Activated CD8-positive, alpha-beta T cell treated with anti-CD3 and anti-CD28 coated beads, Interleukin-2, amount 10 ng/mL, durations not matched to agents 7 days and 5 days (primary cell): ENCODE measurements around the gene CPD. TPM values are rescaled to one million over a fixed set of nuclear protein-coding genes. Genes with fewer than 3 reads are reported as not detected.
A peak's percentile ranks its signal among the peaks of the same experiment; 100 is the strongest.

Experiments used
- ATAC-seq: fragments of 150-1000 bp; cut with Tn5 transposase; one replicate; pipeline ENCODE4 v1.10.0; 2021; ENCODE audit warnings: moderate library complexity
- CTCF ChIA-PET: fragments of 350-600 bp; sonication (Branson Sonifier 250); formaldehyde crosslinking; loops from one replicate; lab custom pipeline; 2021; ENCODE audit warnings: antibody characterized with exemption; lab: Charles Lee
- POLR2A ChIA-PET: fragments of 350-600 bp; sonication (Branson Sonifier 250); formaldehyde crosslinking; loops from one replicate; lab custom pipeline; 2021; ENCODE audit warnings: antibody characterized with exemption; lab: Charles Lee
- DNase-seq: peaks from one replicate; pipeline ENCODE4 v3.0.0-alpha.2; 2020
- H3K27ac Mint-ChIP-seq: one replicate; pipeline ENCODE4 v1.8.0; 2021; ENCODE audit warnings: mild to moderate bottlenecking, mixed read lengths
- H3K27me3 Mint-ChIP-seq: one replicate; pipeline ENCODE4 v1.8.0; 2021; ENCODE audit warnings: low read depth, mixed read lengths
- H3K36me3 Mint-ChIP-seq: one replicate; pipeline ENCODE4 v1.8.0; 2021; ENCODE audit warnings: low read depth, mixed read lengths
- H3K4me1 Mint-ChIP-seq: one replicate; pipeline ENCODE4 v1.8.0; 2021; ENCODE audit warnings: low read depth, mixed read lengths
- H3K4me3 Mint-ChIP-seq: one replicate; pipeline ENCODE4 v1.8.0; 2021; ENCODE audit warnings: mild to moderate bottlenecking, mixed read lengths
- H3K9me3 Mint-ChIP-seq: one replicate; pipeline ENCODE4 v1.8.0; 2022; ENCODE audit warnings: mixed read lengths; ENCODE audit not compliant: insufficient read depth
- total RNA-seq, 2 experiments: library from RNA; stranded (reverse); gene quantifications; one replicate each; pipeline ENCODE4 v1.2.3, GENCODE V29; 2021

The CPD gene
- total RNA-seq, 2 experiments from 2014 or later: 18.6 to 19.1 TPM

DNA sequence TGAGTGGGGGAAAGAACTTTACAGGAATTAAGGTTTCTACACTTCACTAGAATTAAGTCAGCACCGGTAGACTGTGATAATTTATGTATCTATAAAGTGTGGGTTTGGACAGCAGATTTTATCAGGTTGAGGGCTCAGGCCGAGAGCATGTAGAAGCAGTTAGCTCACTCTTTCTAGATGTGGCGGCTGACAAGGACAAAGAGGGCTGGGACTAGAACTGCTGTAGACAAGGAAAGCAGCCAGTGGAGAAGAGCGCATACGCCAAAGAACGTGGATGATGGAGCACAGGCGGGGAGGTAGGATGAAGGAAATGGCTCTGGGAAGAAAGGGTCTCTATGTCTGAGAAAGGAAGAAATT lies 98.0 kb downstream of the CPD start:
- CTCF ChIA-PET: interaction anchor here (0.6 to 2.8 kb wide), 38 partner anchors 9 to 372 kb away, joined by 3 to 51 read pairs (median 4); partner anchors contain the start of gene CRLF3
- H3K4me1 Mint-ChIP-seq: peaks cover 30% of the 10 kb centered on the region
- H3K27me3 Mint-ChIP-seq: peaks cover 6% of the 10 kb centered on the region
- DNase-seq: peak; percentile 28
- H3K36me3 Mint-ChIP-seq: peaks cover 20% of the 10 kb centered on the region
- POLR2A ChIA-PET: interaction anchor here (0.6 to 0.7 kb wide), 4 partner anchors 9 to 353 kb away, joined by 3 read pairs; no protein-coding TSS in a partner anchor
- peak overlapping the region; percentile 95 for H3K4me3 Mint-ChIP-seq
- peak overlapping the region; percentile 97 for H3K27ac Mint-ChIP-seq
- H3K9me3 Mint-ChIP-seq: no peaks in the 10 kb centered on the region
- peak; percentile 19 for ATAC-seq

DNA sequence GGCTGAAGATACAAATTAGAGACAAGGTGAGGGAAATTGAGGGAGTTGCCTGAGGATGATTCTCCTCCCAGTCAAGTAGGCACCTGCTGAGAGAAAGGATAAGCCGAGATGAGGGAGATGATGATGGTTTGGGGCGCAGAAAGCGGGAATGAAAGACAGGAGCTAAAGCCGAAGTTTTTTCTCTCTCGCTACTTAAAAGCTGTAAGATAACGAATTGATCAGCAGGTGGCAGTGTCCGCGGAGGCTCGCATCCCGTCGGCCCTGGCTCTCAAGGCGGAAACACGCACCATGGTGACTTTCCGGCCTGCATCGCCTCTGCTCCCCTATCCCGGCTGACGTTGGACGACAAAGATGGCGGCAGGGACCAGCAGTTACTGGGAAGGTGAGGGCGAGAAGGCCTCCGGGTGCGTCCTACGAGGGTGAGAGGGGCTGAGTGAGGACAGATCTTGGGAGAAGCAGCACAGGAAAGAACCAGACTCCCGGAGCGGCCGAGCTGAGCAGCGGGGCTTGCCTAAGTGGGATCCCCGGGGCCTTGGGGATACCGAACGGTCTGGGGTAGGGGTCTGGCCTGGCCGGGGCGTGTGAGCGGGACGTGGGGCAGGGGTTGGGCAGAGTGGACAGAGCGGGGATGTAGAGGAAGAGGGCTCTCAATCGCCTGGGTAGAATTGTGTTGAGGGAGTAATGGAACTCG lies 98.5 kb downstream of the CPD start, which contains the start of gene GOSR1:
Gene GOSR1 (plus strand): TSS at position 326 of the 691 bp plus-strand sequence. CDS start 26 bp downstream, at position 352.
- Mint-ChIP-seq H3K27me3 (peaks cover 6% of the 10 kb centered on the region), H3K4me3 (peak within 1 kb of the TSS; percentile 95), H3K36me3 (peaks cover 22% of the 10 kb centered on the region), H3K27ac (peak within 1 kb of the TSS; percentile 97), H3K9me3 (no peaks in the 10 kb centered on the region), H3K4me1 (peaks cover 30% of the 10 kb centered on the region)
- POLR2A ChIA-PET: interaction anchor here (0.6 to 0.7 kb wide), 4 partner anchors 8 to 352 kb away, joined by 3 read pairs; no protein-coding TSS in a partner anchor
- DNase-seq (peak; percentile 96), ATAC-seq (peak; percentile 99)
- CTCF ChIA-PET: interaction anchor here (0.6 to 2.8 kb wide), 38 partner anchors 11 to 372 kb away, joined by 3 to 51 read pairs (median 4); partner anchors contain the start of gene CRLF3

DNA sequence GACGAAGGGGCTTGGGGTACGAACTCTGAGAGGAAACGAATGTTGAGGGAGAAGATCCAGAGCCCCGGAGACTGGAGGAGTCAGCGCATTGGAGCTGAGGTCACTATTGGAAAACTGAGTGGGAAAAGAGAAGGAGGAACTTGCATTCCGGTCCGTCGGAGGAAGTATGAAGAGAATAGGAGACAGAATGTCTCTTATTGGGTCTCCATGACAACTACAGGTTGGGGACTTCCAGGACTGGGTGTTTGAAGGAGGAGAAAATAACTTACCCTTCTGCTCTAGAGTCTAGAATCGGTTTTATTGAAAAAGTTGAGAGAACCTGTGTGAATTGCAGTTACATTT lies 99.0 kb downstream of the CPD start:
- DNase-seq (no peak), ATAC-seq (peak; percentile 55)
- H3K36me3 Mint-ChIP-seq: peaks cover 27% of the 10 kb centered on the region
- CTCF ChIA-PET: interaction anchor here (0.7 to 2.8 kb wide), 12 partner anchors 12 to 348 kb away, joined by 3 to 51 read pairs (median 6); partner anchors contain the start of gene CRLF3
- POLR2A ChIA-PET: interaction anchor here (0.6 kb wide), 1 partner anchor 254 kb away, joined by 3 read pairs; no protein-coding TSS in a partner anchor
- peak overlapping the region; percentile 95 for H3K4me3 Mint-ChIP-seq
- peak overlapping the region; percentile 97 for H3K27ac Mint-ChIP-seq
- peaks cover 30% of the 10 kb centered on the region for H3K4me1 Mint-ChIP-seq
- H3K9me3 Mint-ChIP-seq: no peaks in the 10 kb centered on the region
- H3K27me3 Mint-ChIP-seq: peaks cover 6% of the 10 kb centered on the region

DNA sequence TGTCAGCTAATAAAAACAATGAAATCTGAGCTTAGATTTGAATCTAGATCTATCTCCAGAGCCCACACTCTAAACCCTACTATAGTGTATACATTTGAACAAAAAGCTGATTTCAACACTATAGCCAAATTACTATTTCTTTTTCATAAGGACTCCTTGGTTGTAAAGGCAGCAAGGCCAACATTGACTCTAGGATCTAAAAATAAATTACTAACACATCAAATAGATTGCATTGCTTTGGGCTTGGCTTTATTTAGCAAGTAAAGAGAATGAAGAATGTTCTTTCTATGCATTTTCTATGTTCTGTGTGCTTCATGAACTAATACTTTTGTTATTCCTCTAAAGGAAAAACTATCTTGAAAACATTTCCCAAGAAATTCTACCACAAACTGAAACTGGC lies 103.8 kb downstream of the CPD start:
- no peaks in the 10 kb centered on the region for H3K27me3 Mint-ChIP-seq
- ChIA-PET POLR2A (no interaction called here), CTCF (interaction anchor here (1.5 kb wide), 1 partner anchor 358 kb away, joined by 3 read pairs; no protein-coding TSS in a partner anchor)
- peaks cover 15% of the 10 kb centered on the region for H3K4me1 Mint-ChIP-seq
- no peaks in the 10 kb centered on the region for H3K9me3 Mint-ChIP-seq
- peaks cover 58% of the 10 kb centered on the region for H3K36me3 Mint-ChIP-seq
- no peak overlapping the region for H3K27ac Mint-ChIP-seq
- DNase-seq (no peak), ATAC-seq (no peak)
- H3K4me3 Mint-ChIP-seq: no peak overlapping the region

DNA sequence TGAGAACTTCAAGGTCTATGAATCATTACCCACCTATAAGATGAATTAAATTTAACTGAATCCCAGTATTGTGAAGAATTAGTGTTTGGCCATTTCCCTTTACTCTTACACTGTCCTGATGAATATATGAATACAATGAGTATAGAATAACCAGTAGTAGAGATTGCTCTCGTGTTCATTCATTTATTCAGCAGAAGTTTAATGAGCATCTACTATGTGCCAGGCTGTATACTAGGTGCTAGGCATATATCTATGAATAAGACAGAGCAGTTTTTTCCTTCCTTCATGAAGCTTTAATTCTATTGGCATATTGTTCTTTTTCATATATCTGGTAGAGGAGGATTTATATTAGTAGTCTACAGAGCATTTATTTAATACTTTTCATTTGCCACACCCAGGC lies 104.4 kb downstream of the CPD start:
- H3K9me3 Mint-ChIP-seq: no peaks in the 10 kb centered on the region
- peaks cover 57% of the 10 kb centered on the region for H3K36me3 Mint-ChIP-seq
- CTCF ChIA-PET: interaction anchor here (1.5 kb wide), 1 partner anchor 358 kb away, joined by 3 read pairs; no protein-coding TSS in a partner anchor
- no peak for ATAC-seq
- H3K4me3 Mint-ChIP-seq: no peak overlapping the region
- H3K4me1 Mint-ChIP-seq: peaks cover 11% of the 10 kb centered on the region
- no peaks in the 10 kb centered on the region for H3K27me3 Mint-ChIP-seq
- DNase-seq: no peak
- POLR2A ChIA-PET: no interaction called here
- no peak overlapping the region for H3K27ac Mint-ChIP-seq

DNA sequence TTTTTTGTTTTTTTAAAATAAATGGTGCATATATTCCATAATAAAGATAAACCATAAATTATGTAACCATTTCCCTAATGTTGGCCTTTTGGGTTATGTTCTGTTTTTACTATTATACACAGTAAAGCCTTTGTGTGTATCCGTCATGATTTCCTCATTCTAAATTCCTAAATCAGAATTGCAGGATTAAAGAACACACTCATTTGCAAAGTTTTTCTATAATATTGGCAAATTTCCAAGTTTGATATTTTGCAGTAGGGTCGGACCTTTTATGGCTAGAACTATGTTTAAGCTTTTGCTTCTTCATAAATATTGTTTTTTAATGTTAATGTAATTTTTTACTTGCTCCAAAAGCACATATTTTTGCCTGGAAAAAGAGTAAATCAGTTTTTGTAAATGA lies 115.1 kb downstream of the CPD start:
- H3K4me3 Mint-ChIP-seq: no peak overlapping the region
- ChIA-PET CTCF (interaction anchor here (2.3 kb wide), 1 partner anchor 17 kb away, joined by 11 read pairs; the partner anchor contains the start of gene GOSR1), POLR2A (no interaction called here)
- DNase-seq (no peak), ATAC-seq (no peak)
- no peaks in the 10 kb centered on the region for H3K27me3 Mint-ChIP-seq
- peaks cover 62% of the 10 kb centered on the region for H3K36me3 Mint-ChIP-seq
- no peaks in the 10 kb centered on the region for H3K4me1 Mint-ChIP-seq
- H3K27ac Mint-ChIP-seq: no peak overlapping the region
- no peaks in the 10 kb centered on the region for H3K9me3 Mint-ChIP-seq

DNA sequence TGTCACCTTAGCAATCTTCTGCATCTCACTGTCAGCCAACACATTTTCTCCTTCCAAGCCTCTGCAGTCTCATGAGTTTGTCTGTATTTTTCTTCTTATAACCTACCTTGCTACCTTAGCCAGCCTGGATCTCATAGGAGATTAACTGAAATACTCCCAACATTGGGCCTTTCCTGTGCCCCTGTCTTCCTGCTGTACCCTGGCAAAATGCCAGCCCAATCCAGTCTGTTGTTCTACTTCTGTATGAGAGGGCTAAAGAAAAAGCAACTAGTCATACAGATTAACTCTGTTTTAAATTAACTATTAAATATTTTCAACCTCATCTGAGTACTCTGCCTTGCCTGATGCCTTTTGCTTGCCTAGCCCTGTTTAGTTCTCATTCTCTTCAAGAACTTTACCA lies 116.9 kb downstream of the CPD start:
- Mint-ChIP-seq H3K4me1 (peaks cover 11% of the 10 kb centered on the region), H3K4me3 (no peak overlapping the region), H3K27me3 (no peaks in the 10 kb centered on the region), H3K36me3 (peaks cover 66% of the 10 kb centered on the region), H3K9me3 (no peaks in the 10 kb centered on the region), H3K27ac (no peak overlapping the region)
- ATAC-seq (no peak), DNase-seq (no peak)
- CTCF ChIA-PET: no interaction called here
- POLR2A ChIA-PET: no interaction called here

DNA sequence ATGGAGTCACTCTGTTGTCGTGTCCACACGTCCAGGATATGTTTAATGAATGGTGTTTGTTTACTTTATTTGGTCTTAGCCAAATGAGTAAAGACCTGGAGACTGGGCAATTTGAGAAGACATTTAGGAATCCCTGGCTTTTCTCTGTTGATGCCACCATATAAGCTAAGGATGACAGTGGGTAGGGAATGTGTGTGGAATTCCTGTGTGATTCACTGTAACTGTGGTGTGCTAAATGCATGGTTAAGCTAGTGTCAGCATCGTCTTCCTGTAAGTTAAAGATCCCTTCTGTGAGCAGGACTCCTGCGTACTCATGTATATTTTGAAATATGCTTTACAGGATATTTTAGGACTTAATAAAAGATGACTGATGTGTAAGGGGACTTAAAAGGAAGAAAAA lies 124.8 kb downstream of the CPD start:
- no peaks in the 10 kb centered on the region for H3K27me3 Mint-ChIP-seq
- ATAC-seq: no peak
- POLR2A ChIA-PET: no interaction called here
- peaks cover 53% of the 10 kb centered on the region for H3K36me3 Mint-ChIP-seq
- no peak for DNase-seq
- H3K4me1 Mint-ChIP-seq: peaks cover 18% of the 10 kb centered on the region
- no peak overlapping the region for H3K27ac Mint-ChIP-seq
- no peaks in the 10 kb centered on the region for H3K9me3 Mint-ChIP-seq
- H3K4me3 Mint-ChIP-seq: no peak overlapping the region
- CTCF ChIA-PET: interaction anchor here (0.7 to 1.4 kb wide), 2 partner anchors 154 to 194 kb away, joined by 3 read pairs; no protein-coding TSS in a partner anchor

DNA sequence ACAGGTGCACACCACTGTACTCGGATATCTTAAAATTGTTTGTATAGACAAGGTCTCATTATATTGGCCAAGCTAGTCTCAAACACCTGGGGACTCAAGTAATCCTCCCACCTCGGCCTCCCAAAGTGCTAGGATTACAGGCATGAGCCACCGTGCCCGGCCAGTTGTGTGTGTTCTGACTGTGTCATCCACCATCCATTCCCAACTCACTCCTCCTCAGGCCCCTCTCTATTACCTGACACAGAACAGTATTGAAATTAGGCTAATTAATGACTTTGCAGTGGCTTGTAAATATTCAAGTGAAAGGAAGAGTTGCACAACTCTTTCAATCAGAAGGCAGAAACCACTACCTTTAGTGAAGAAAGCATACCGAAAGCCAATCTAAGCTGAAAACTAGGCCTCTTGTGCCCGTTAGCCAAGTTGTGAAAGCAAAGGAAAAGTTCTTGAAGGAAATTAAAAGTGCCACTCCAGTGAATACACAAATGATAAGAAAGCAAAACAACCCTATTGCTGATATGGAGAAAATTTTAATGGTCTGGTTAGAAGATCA lies 127.2 kb downstream of the CPD start:
- no peak for DNase-seq
- Mint-ChIP-seq H3K4me1 (peaks cover 8% of the 10 kb centered on the region), H3K27me3 (no peaks in the 10 kb centered on the region), H3K4me3 (no peak overlapping the region), H3K27ac (peak overlapping the region; percentile 26), H3K9me3 (no peaks in the 10 kb centered on the region), H3K36me3 (peaks cover 38% of the 10 kb centered on the region)
- POLR2A ChIA-PET: no interaction called here
- no peak for ATAC-seq
- CTCF ChIA-PET: no interaction called here

DNA sequence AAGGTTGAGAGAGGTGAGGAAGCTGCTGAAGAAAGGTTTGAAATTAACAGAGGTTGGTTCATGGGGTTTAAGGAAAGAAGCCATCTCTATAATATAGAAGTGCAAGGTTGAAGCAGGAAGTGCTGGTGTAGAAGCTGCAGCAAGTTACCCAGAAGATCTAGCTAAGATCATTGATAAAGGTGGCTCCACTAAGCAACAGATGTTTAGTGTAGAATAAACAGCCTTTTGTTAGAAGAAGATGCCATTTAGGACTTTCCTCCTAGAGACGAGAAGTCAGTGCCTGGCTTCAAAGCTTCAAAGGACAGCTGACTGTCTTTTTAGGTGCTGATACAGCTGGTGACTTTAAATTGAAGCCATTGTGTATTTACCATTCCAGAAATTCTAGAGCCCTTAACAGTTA lies 127.8 kb downstream of the CPD start:
- Mint-ChIP-seq H3K36me3 (peaks cover 35% of the 10 kb centered on the region), H3K27ac (peak overlapping the region; percentile 26), H3K27me3 (no peaks in the 10 kb centered on the region), H3K9me3 (no peaks in the 10 kb centered on the region), H3K4me1 (peaks cover 8% of the 10 kb centered on the region), H3K4me3 (no peak overlapping the region)
- ChIA-PET CTCF (interaction anchor here (1.4 kb wide), 1 partner anchor 30 kb away, joined by 5 read pairs; no protein-coding TSS in a partner anchor), POLR2A (no interaction called here)
- DNase-seq (no peak), ATAC-seq (no peak)

DNA sequence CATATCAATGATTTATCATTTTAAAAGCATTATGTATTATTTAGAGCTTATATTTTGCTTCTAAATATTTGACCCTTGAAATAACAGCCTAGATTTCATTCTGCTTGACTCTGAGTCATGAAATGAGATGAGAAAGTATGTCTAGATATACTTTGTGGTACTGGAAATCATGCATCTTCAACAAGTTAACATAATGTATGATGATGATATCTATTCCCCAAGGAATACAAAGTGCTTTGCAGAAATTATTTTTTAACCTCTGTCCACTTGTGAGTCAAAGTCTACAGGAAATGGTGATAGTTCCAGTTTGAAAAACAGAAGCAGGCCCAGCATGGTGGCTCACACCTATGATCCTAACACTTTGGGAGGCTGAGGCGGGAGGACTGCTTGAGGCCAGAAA lies 134.6 kb downstream of the CPD start:
- Mint-ChIP-seq H3K4me1 (no peaks in the 10 kb centered on the region), H3K27ac (no peak overlapping the region), H3K9me3 (no peaks in the 10 kb centered on the region), H3K27me3 (no peaks in the 10 kb centered on the region), H3K4me3 (no peak overlapping the region), H3K36me3 (peaks cover 23% of the 10 kb centered on the region)
- ChIA-PET POLR2A (no interaction called here), CTCF (interaction anchor here (1.0 kb wide), 1 partner anchor 37 kb away, joined by 3 read pairs; the partner anchor contains the start of gene GOSR1)
- ATAC-seq (no peak), DNase-seq (no peak)
